Heart left ventricle (tissue), 13 donors: Measurements from ENCODE around the gene DNM3.

Source experiments
- CTCF ChIP-seq, 12 donors: fragments of 200-600 bp; sonication (generic) in 4 of 12; IDR thresholded peaks; one replicate each; pipeline versions ENCODE4 v1.5.0 to v1.8.0; 2018 to 2022; ENCODE audit warnings: antibody characterized with exemption in 12 of 12, mild to moderate bottlenecking in 5 of 12
- POLR2A ChIP-seq, 2 donors: fragments of 450-650 bp; IDR thresholded peaks; one replicate each; pipeline ENCODE4 v1.6.1; 2017; ENCODE audit warnings: antibody characterized with exemption in 2 of 2, mild to moderate bottlenecking in 2 of 2, moderate library complexity in 2 of 2
- donor health status: ischemic (EF 13 %, LVEDD 7.1; RV severe dilation, severe dysfunction).
- donor health status: DM: no; HTN: yes; CAD: no.
- donor health status: DM: no; HTN: no; CAD: no.
- donor health status: ischemic (EF 25% LVEDD 6.9; RV normal size, moderate dysfunction).
- donor health status: ischemic (EF 25% LVEDD 5.7; RV mildly dilated, moderate dysfunction).
- donor health status: ischemic (EF 35%, LVEDD 5.7; RV mildly dilated, moderate dysfunction).
- donor health status: nonischemic (EF 11% LVEDD 7.7; RV severe dilation, severe dysfunction).
- donor health status: DM: yes; HTN: yes; CAD: no.
- donor health status: PGD.
- donor health status: ischemic (EF 29% LVEDD 5.4; RV normal size, mild dysfunction).
- donor health status: nonischemic (EF 23%, LVEDD 6.1; RV moderate dilation, normal function).

GRCh38 chr1:172108161-172108893, 267.0 kb downstream of the DNM3 start:
- TF ChIP-seq CTCF (IDR thresholded peaks at IDR 0.05): no peak
- no peak for TF ChIP-seq POLR2A (IDR thresholded peaks at IDR 0.05)
